Neural cell (in vitro differentiated cells): Measurements from ENCODE around the gene IL1RAPL2. TPM values are rescaled to one million over a fixed set of nuclear protein-coding genes. Genes with fewer than 3 reads are reported as not detected.

Source experiments
- H2AFZ ChIP-seq: fragments of 200-600, 300-800 bp; sonication (generic), shearing (Covaris generic); 2 replicates; pipeline ENCODE4 v1.6.0; 2014; ENCODE audit warnings: low read depth, mild to moderate bottlenecking, antibody characterized with exemption, low read length, moderate library complexity
- H3F3A ChIP-seq: fragments of 200-600 bp; shearing (Covaris generic); 2 replicates; pipeline ENCODE4 v1.6.1; 2016; ENCODE audit warnings: mild to moderate bottlenecking, moderate library complexity, mixed read lengths, antibody characterized with exemption, low read length; ENCODE audit not compliant: insufficient read depth, poor library complexity, severe bottlenecking
- H3K27ac ChIP-seq: fragments of 200-600, 300-800 bp; sonication (generic), shearing (Covaris generic); 2 replicates; pipeline ENCODE4 v1.5.1; 2014; ENCODE audit warnings: mild to moderate bottlenecking, low read length, moderate library complexity
- H3K27me3 ChIP-seq: fragments of 300-800, 200-600 bp; sonication (generic), shearing (Covaris generic); 2 replicates; pipeline ENCODE4 v1.6.0; 2014; ENCODE audit warnings: mild to moderate bottlenecking, low read depth, low read length, moderate library complexity; ENCODE audit not compliant: insufficient read depth
- H3K36me3 ChIP-seq: fragments of 300-800, 200-600 bp; sonication (generic), shearing (Covaris generic); 2 replicates; pipeline ENCODE4 v1.5.1; 2014; ENCODE audit warnings: mild to moderate bottlenecking, antibody characterized with exemption, low read length, moderate library complexity; ENCODE audit not compliant: insufficient read depth
- H3K4me2 ChIP-seq: fragments of 300-800, 200-600 bp; sonication (generic), shearing (Covaris generic); 2 replicates; pipeline ENCODE4 v1.6.0; 2014; ENCODE audit warnings: mild to moderate bottlenecking, low read length
- H3K4me3 ChIP-seq: fragments of 300-800, 200-600 bp; sonication (generic), shearing (Covaris generic); 2 replicates; pipeline ENCODE4 v1.5.1; 2014; ENCODE audit warnings: mild to moderate bottlenecking, low read length, moderate library complexity
- H3K79me2 ChIP-seq: fragments of 200-600 bp; shearing (Covaris generic); replicated peaks from 2 replicates; pipeline ENCODE4 v1.6.0; 2014; ENCODE audit warnings: mild to moderate bottlenecking, low read length, moderate library complexity; ENCODE audit not compliant: insufficient read depth
- H3K9ac ChIP-seq: fragments of 300-800, 200-600 bp; sonication (generic), shearing (Covaris generic); 2 replicates; pipeline ENCODE4 v1.6.1; 2016; ENCODE audit warnings: mild to moderate bottlenecking, low read length, mixed read lengths
- H3K9me2 ChIP-seq: fragments of 200-600 bp; shearing (Covaris generic); 2 replicates; pipeline ENCODE4 v1.6.1; 2016; ENCODE audit warnings: mild to moderate bottlenecking, low read length, mixed read lengths; ENCODE audit not compliant: insufficient read depth
- H3K9me3 ChIP-seq: fragments of 200-600, 300-800 bp; sonication (generic), shearing (Covaris generic); 2 replicates; pipeline ENCODE4 v1.6.1; 2016; ENCODE audit warnings: mild to moderate bottlenecking, mixed run types, low read length, moderate library complexity, mixed read lengths
- H4K20me1 ChIP-seq: fragments of 200-600 bp; shearing (Covaris generic); 2 replicates; pipeline ENCODE4 v1.6.1; 2016; ENCODE audit warnings: mild to moderate bottlenecking, mixed run types; ENCODE audit not compliant: insufficient read depth
- EP300 ChIP-seq: fragments of 450-650 bp; conservative IDR thresholded peaks from 2 replicates; pipeline ENCODE4 v1.6.1; 2014; ENCODE audit warnings: antibody characterized with exemption, mild to moderate bottlenecking, moderate library complexity; ENCODE audit not compliant: poor library complexity, severe bottlenecking
- EZH2 ChIP-seq: fragments of 200-600, 300-800 bp; shearing (Covaris generic), sonication (generic); IDR thresholded peaks from 2 replicates; pipeline ENCODE4 v1.6.1; 2014; ENCODE audit warnings: antibody characterized with exemption, low read length, borderline replicate concordance, mild to moderate bottlenecking; ENCODE audit not compliant: insufficient read depth, poor library complexity, severe bottlenecking
- MXI1 ChIP-seq: fragments of 450-650 bp; conservative IDR thresholded peaks from 2 replicates; pipeline ENCODE4 v1.6.1; 2014; ENCODE audit warnings: antibody characterized with exemption, mild to moderate bottlenecking; ENCODE audit not compliant: poor library complexity, severe bottlenecking
- POLR2AphosphoS5 ChIP-seq: IDR thresholded peaks from 2 replicates; pipeline ENCODE4 v1.6.1; 2012
- RAD21 ChIP-seq: fragments of 450-650 bp; conservative IDR thresholded peaks from 2 replicates; pipeline ENCODE4 v1.6.1; 2014; ENCODE audit warnings: antibody characterized with exemption, mild to moderate bottlenecking, moderate library complexity
- REST ChIP-seq: IDR thresholded peaks from 2 replicates; pipeline ENCODE4 v1.6.1; 2012; ENCODE audit warnings: borderline replicate concordance
- SMC3 ChIP-seq: fragments of 450-650 bp; conservative IDR thresholded peaks from 2 replicates; pipeline ENCODE4 v1.6.1; 2014; ENCODE audit warnings: antibody characterized with exemption, mild to moderate bottlenecking, moderate library complexity; ENCODE audit not compliant: poor library complexity
- TAF1 ChIP-seq: IDR thresholded peaks from 2 replicates; pipeline ENCODE4 v1.6.1; 2012; ENCODE audit warnings: low read depth
- polyA plus RNA-seq: library from polyadenylated mRNA; depleted of rRNA; stranded (reverse); fragments of >200 nt; gene quantifications from 2 replicates; pipeline ENCODE4 v1.2.3, GENCODE V29; 2014
- TF ChIP-seq, protein P1 (sequence below): fragments of 450-650 bp; IDR thresholded peaks from 2 replicates; pipeline ENCODE4 v1.5.1; 2014; ENCODE audit warnings: antibody characterized with exemption, mild to moderate bottlenecking, moderate library complexity; ENCODE audit not compliant: poor library complexity, severe bottlenecking

The IL1RAPL2 gene
- polyA plus RNA-seq, 1 donor from 2014 or later = not detected

DNA sequence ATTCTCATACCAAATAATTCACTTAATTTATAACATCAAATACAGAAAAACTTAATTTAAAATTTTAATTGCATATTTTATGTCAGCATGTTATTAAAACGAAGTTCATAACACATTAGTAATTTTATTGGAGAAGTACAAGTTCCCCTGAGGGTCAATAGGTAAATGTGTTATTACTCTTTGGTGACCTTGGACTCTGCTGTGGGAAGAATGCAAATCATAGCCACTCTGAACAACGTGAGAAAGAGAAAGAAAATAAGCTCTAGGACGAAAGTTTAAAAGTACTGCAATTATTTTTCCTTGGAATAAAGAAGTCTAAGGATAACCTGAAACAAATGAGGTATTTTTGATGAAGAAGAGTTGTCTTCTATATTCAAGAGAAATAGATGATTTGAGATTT lies 115.2 kb downstream of the IL1RAPL2 start:
- Histone ChIP-seq H3K27ac (no peak overlapping the region), H3F3A (no peaks in the 10 kb centered on the region), H3K27me3 (no peaks in the 10 kb centered on the region), H2AFZ (no peak overlapping the region), H3K79me2 (no peaks in the 10 kb centered on the region), H3K9me3 (no peaks in the 10 kb centered on the region), H3K4me3 (no peak overlapping the region), H3K36me3 (no peaks in the 10 kb centered on the region), H3K9ac (no peak overlapping the region), H4K20me1 (no peaks in the 10 kb centered on the region), H3K4me2 (no peak overlapping the region), H3K9me2 (no peaks in the 10 kb centered on the region)
- no peak for TF ChIP-seq POLR2AphosphoS5
- no peak for TF ChIP-seq SMC3
- no peak for TF ChIP-seq EP300
- no peak for TF ChIP-seq TAF1

DNA sequence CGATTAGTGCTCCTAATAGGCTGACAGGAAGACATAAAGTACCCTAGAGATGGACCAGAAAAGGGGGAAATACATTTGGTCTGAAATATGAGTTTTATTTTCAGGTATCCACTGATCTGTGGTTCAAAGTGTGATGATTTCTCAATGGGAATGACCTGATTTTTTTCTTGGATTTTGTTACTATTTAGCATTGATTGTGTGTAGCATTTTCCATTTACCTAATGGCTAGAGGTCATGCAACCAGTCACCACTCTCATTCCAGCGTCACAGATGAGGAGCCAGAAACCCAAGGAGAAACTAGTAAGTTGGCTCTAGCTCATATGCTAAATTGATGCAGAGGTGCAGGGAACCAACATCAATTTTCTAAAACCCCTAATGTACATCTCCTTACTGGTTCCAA lies 118.1 kb downstream of the IL1RAPL2 start:
- Histone ChIP-seq H3K9me2 (no peaks in the 10 kb centered on the region), H3K79me2 (no peaks in the 10 kb centered on the region), H4K20me1 (no peaks in the 10 kb centered on the region), H3K27ac (no peak overlapping the region), H3K27me3 (no peaks in the 10 kb centered on the region), H3K4me2 (no peak overlapping the region), H3K9ac (no peak overlapping the region), H3K4me3 (no peak overlapping the region), H2AFZ (no peak overlapping the region), H3F3A (no peaks in the 10 kb centered on the region), H3K36me3 (no peaks in the 10 kb centered on the region), H3K9me3 (no peaks in the 10 kb centered on the region)
- TF ChIP-seq SMC3 (no peak), TAF1 (no peak), RAD21 (no peak), REST (no peak), POLR2AphosphoS5 (no peak), MXI1 (no peak), EP300 (no peak), EZH2 (no peak)
- TF ChIP-seq, protein P1, sequence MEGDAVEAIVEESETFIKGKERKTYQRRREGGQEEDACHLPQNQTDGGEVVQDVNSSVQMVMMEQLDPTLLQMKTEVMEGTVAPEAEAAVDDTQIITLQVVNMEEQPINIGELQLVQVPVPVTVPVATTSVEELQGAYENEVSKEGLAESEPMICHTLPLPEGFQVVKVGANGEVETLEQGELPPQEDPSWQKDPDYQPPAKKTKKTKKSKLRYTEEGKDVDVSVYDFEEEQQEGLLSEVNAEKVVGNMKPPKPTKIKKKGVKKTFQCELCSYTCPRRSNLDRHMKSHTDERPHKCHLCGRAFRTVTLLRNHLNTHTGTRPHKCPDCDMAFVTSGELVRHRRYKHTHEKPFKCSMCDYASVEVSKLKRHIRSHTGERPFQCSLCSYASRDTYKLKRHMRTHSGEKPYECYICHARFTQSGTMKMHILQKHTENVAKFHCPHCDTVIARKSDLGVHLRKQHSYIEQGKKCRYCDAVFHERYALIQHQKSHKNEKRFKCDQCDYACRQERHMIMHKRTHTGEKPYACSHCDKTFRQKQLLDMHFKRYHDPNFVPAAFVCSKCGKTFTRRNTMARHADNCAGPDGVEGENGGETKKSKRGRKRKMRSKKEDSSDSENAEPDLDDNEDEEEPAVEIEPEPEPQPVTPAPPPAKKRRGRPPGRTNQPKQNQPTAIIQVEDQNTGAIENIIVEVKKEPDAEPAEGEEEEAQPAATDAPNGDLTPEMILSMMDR = no peak

DNA sequence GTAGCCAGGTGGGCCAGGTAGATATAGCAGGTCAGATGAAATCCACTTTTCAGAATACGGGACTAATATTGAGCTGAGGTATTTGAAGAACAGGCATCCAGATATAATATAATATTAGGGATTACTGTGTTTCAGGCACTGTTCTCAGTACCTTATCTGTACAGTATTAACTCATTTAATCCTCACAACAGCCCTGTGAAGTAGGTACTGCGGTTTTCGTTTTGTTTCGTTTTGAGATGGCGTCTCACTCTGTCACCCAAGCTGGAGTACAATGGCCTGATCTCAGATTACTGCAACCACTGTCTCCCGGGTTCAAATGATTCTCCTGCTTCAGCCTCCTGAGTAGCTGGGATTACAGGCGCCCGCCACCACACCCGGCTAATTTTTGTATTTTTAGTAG lies 129.6 kb downstream of the IL1RAPL2 start:
- Histone ChIP-seq H3K79me2 (no peaks in the 10 kb centered on the region), H4K20me1 (no peaks in the 10 kb centered on the region), H3K27me3 (no peaks in the 10 kb centered on the region), H3F3A (no peaks in the 10 kb centered on the region), H2AFZ (no peak overlapping the region), H3K27ac (no peak overlapping the region), H3K36me3 (no peaks in the 10 kb centered on the region), H3K4me2 (no peak overlapping the region), H3K9ac (no peak overlapping the region), H3K4me3 (no peak overlapping the region), H3K9me2 (no peaks in the 10 kb centered on the region), H3K9me3 (no peaks in the 10 kb centered on the region)
- no peak for TF ChIP-seq POLR2AphosphoS5
- TF ChIP-seq SMC3 = no peak
- TF ChIP-seq MXI1 = no peak
- no peak for TF ChIP-seq TAF1
- TF ChIP-seq REST = no peak
- TF ChIP-seq EP300 = no peak
- TF ChIP-seq, protein P1 = no peak
- TF ChIP-seq RAD21 = no peak
- TF ChIP-seq EZH2 = no peak
